ENCODE measurements around the gene DOCK10. TPM values are rescaled to one million over a fixed set of nuclear protein-coding genes. Genes with fewer than 3 reads are reported as not detected.

DOCK10 gene
- total RNA-seq, 1 donor from 2014 or later = 30.9 TPM

DNA sequence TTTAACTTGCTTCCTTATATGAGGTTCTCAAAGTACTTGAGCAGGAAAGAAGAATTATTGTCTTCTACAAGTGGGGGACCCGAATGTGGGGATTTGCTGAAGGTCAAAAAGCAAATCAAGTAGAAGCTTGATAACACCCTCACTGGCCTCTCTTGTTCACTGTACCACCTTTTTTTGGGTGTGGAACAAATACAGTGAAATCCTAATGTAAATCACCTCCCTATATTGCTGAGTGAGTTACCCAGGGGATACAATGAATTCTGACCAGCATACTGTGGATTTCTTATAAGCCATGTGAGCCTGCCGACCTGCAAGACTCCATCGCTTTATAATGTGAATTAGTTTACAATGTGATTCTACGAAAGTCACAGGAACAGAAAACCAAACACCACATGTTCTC is 66.5 kb downstream of the DOCK10 start:
- intact Hi-C loops (cut with DNase I) = loop anchor here (10.0 kb wide), 1 partner anchor 391 kb away; the partner anchor contains the start of gene CUL3
- Histone ChIP-seq H3K27ac (peak overlapping the region; percentile 60 to 87), H3K36me3 (no peaks in the 10 kb centered on the region), H3K27me3 (no peaks in the 10 kb centered on the region), H3K4me1 (peaks cover 5% of the 10 kb centered on the region in 2 donors), H3K4me3 (no peak overlapping the region), H3K9me3 (no peaks in the 10 kb centered on the region)
- TF ChIP-seq, protein P1, sequence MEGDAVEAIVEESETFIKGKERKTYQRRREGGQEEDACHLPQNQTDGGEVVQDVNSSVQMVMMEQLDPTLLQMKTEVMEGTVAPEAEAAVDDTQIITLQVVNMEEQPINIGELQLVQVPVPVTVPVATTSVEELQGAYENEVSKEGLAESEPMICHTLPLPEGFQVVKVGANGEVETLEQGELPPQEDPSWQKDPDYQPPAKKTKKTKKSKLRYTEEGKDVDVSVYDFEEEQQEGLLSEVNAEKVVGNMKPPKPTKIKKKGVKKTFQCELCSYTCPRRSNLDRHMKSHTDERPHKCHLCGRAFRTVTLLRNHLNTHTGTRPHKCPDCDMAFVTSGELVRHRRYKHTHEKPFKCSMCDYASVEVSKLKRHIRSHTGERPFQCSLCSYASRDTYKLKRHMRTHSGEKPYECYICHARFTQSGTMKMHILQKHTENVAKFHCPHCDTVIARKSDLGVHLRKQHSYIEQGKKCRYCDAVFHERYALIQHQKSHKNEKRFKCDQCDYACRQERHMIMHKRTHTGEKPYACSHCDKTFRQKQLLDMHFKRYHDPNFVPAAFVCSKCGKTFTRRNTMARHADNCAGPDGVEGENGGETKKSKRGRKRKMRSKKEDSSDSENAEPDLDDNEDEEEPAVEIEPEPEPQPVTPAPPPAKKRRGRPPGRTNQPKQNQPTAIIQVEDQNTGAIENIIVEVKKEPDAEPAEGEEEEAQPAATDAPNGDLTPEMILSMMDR (IDR thresholded peaks at IDR 0.05) = no peak
- no peak for DNase-seq (ENCODE audit: low spot score in 2 of 2)

DNA sequence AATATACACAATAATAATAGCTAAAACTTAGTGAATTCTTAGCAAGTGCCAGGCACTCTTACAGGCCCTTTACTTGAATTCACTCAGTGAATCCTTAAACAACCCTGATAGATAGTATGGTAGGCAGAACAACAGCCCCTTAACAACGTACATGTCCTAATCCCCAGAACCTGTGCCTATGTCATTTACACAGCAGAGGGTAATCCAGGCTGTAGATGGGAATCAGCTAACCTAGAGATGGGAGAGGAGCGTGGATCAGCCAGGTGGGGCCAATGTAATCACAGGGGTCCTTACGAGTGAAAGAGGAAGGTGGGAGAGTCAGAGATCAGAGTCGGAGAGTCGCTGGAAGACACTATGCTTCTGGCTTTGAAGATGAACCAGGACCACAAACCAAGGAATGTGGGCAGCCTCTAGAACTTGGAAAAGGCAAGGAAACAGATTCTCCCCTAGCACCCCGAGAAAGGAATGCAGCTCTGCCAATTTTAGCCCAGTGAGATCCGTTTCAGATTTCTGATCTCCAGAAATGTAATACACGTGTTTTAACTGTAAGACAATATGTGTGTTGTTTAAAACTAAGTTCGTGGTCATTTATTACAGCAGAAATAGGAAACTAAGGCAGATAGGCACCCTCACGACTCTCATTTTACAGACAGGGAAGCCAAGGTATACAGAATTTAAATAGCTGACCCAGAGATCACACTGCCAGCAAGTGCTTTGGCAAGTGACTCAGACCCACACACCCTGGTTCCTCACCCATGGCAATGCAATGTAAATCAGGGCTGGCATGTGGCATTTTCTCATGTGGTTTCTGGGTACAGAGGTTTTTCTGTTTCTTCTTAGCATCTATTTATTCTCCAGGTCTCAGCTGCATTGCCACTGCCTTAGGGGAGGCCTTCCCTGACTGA is 68.9 kb downstream of the DOCK10 start:
- intact Hi-C loops (cut with DNase I) = loop anchor here (5.0 to 10.0 kb wide), 2 partner anchors 41 to 389 kb away; partner anchors contain the start of gene CUL3
- TF ChIP-seq, protein P1 (IDR thresholded peaks at IDR 0.05) = no peak
- Histone ChIP-seq H3K4me3 (peak overlapping the region; percentile 28 to 48), H3K36me3 (no peaks in the 10 kb centered on the region), H3K9me3 (no peaks in the 10 kb centered on the region), H3K27me3 (no peaks in the 10 kb centered on the region), H3K27ac (peak overlapping the region; percentile 79 to 87), H3K4me1 (peaks cover 5 to 16% of the 10 kb centered on the region in 2 donors)
- DNase-seq (ENCODE audit: low spot score in 2 of 2) = peak; percentile 15 to 71

DNA sequence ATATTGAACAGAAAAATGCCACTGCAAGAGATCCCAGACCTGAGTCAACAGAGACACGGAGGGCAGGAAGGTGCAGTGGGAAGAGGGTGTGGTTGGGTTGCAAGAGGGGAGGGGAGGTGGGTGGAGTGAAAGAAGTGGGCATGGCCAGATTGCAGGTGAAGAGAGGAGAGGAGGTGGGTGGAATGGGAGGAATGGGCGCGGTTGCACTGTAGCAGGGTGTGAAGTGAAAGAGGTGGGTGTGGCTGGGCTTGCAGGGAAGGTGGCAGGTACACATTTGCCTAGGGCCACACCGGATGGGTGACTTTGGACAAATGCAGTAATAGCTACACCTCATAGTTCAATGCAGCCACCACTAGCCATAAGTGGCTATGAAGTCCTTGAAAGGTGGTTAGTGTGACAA is 71.1 kb downstream of the DOCK10 start:
- intact Hi-C loops (cut with DNase I) = loop anchor here (5.0 to 10.0 kb wide), 2 partner anchors 39 to 386 kb away; partner anchors contain the start of gene CUL3
- no peak overlapping the region for H3K27ac ChIP-seq
- H3K9me3 ChIP-seq = no peaks in the 10 kb centered on the region
- no peak overlapping the region for H3K4me3 ChIP-seq
- no peaks in the 10 kb centered on the region for H3K27me3 ChIP-seq
- TF ChIP-seq, protein P1 (IDR thresholded peaks at IDR 0.05) = no peak
- H3K36me3 ChIP-seq = no peaks in the 10 kb centered on the region
- peaks cover 5 to 18% of the 10 kb centered on the region in 2 donors for H3K4me1 ChIP-seq
- DNase-seq (ENCODE audit: low spot score in 2 of 2) = no peak

GRCh38 chr2:224970311-224970710 is 72.0 kb downstream of the DOCK10 start:
- peaks cover 5 to 18% of the 10 kb centered on the region in 2 donors for H3K4me1 ChIP-seq
- H3K27me3 ChIP-seq = no peaks in the 10 kb centered on the region
- no peaks in the 10 kb centered on the region for H3K9me3 ChIP-seq
- intact Hi-C loops (cut with DNase I) = loop anchor here (5.0 to 10.0 kb wide), 2 partner anchors 38 to 386 kb away; partner anchors contain the start of gene CUL3
- TF ChIP-seq, protein P1 (IDR thresholded peaks at IDR 0.05) = no peak
- no peaks in the 10 kb centered on the region for H3K36me3 ChIP-seq
- no peak for DNase-seq (ENCODE audit: low spot score in 2 of 2)
- H3K4me3 ChIP-seq = peak overlapping the region in 1 of 2 donors; percentile 35
- peak overlapping the region; percentile 31 to 54 for H3K27ac ChIP-seq

GRCh38 chr2:224969633-224970260 is 72.5 kb downstream of the DOCK10 start:
- Histone ChIP-seq H3K27ac (peak overlapping the region; percentile 31 to 54), H3K4me1 (peaks cover 5 to 18% of the 10 kb centered on the region in 2 donors), H3K27me3 (no peaks in the 10 kb centered on the region), H3K4me3 (peak overlapping the region in 1 of 2 donors; percentile 35), H3K36me3 (no peaks in the 10 kb centered on the region), H3K9me3 (no peaks in the 10 kb centered on the region)
- TF ChIP-seq, protein P1 (IDR thresholded peaks at IDR 0.05) = no peak
- intact Hi-C loops (cut with DNase I) = loop anchor here (5.0 to 10.0 kb wide), 2 partner anchors 37 to 385 kb away; partner anchors contain the start of gene CUL3
- no peak for DNase-seq (ENCODE audit: low spot score in 2 of 2)
